ENCODE measurements around the gene TOLLIP.
"Not testable (repeated sequence)": the region's sequence is repeated elsewhere in the genome, so short reads cannot be mapped to it uniquely, and the experiment has no call there.

DNA sequence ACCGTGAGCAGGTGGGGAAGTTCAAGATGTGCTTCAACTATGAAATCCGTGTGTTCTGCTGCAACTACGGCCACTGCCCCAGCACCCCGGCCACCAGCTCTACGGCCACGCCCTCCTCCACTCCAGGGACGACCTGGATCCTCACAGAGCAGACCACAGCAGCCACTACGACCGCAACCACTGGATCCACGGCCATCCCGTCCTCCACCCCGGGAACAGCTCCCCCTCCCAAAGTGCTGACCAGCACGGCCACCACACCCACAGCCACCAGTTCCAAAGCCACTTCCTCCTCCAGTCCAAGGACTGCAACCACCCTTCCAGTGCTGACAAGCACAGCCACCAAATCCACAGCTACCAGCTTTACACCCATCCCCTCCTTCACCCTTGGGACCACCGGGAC is 63.7 kb downstream of the TOLLIP start:
- not testable (repeated sequence) for TF ChIP-seq TAF1 (IDR thresholded peaks at IDR 0.05; ENCODE audit: low read depth, low read length); SP2 (IDR thresholded peaks at IDR 0.05; ENCODE audit: low read length); POLR2A (IDR thresholded peaks at IDR 0.05; ENCODE audit: control extremely low read depth in 1 of 2, low read depth in 2 of 2, low read length in 2 of 2); JUND (IDR thresholded peaks at IDR 0.05; ENCODE audit: low read length); EGR1 (IDR thresholded peaks at IDR 0.05; ENCODE audit: borderline replicate concordance, low read depth, low read length); KDM1A (IDR thresholded peaks at IDR 0.05; ENCODE audit: borderline replicate concordance, low read length); YY1 (IDR thresholded peaks at IDR 0.05; ENCODE audit: low read depth, low read length); EP300 (IDR thresholded peaks at IDR 0.05; ENCODE audit: borderline replicate concordance in 1 of 2, low read depth in 2 of 2, low read length in 2 of 2); RNF2 (IDR thresholded peaks at IDR 0.05; ENCODE audit: borderline replicate concordance, low read depth, low read length, missing control alignments, poor library complexity, severe bottlenecking); SP4 (IDR thresholded peaks at IDR 0.05; ENCODE audit: low read length); HDAC2 (IDR thresholded peaks at IDR 0.05; ENCODE audit: borderline replicate concordance in 1 of 2, low read depth in 2 of 2, low read length in 2 of 2)
- TF ChIP-seq, protein P1, sequence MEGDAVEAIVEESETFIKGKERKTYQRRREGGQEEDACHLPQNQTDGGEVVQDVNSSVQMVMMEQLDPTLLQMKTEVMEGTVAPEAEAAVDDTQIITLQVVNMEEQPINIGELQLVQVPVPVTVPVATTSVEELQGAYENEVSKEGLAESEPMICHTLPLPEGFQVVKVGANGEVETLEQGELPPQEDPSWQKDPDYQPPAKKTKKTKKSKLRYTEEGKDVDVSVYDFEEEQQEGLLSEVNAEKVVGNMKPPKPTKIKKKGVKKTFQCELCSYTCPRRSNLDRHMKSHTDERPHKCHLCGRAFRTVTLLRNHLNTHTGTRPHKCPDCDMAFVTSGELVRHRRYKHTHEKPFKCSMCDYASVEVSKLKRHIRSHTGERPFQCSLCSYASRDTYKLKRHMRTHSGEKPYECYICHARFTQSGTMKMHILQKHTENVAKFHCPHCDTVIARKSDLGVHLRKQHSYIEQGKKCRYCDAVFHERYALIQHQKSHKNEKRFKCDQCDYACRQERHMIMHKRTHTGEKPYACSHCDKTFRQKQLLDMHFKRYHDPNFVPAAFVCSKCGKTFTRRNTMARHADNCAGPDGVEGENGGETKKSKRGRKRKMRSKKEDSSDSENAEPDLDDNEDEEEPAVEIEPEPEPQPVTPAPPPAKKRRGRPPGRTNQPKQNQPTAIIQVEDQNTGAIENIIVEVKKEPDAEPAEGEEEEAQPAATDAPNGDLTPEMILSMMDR (IDR thresholded peaks at IDR 0.05; ENCODE audit: control extremely low read depth in 1 of 3, insufficient read depth in 1 of 3, low read depth in 1 of 3, low read length in 3 of 3) = not testable (repeated sequence)
- TF ChIP-seq, protein P2, sequence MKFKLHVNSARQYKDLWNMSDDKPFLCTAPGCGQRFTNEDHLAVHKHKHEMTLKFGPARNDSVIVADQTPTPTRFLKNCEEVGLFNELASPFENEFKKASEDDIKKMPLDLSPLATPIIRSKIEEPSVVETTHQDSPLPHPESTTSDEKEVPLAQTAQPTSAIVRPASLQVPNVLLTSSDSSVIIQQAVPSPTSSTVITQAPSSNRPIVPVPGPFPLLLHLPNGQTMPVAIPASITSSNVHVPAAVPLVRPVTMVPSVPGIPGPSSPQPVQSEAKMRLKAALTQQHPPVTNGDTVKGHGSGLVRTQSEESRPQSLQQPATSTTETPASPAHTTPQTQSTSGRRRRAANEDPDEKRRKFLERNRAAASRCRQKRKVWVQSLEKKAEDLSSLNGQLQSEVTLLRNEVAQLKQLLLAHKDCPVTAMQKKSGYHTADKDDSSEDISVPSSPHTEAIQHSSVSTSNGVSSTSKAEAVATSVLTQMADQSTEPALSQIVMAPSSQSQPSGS (IDR thresholded peaks at IDR 0.05; ENCODE audit: low read length) = not testable (repeated sequence)
- TF ChIP-seq, protein P3, sequence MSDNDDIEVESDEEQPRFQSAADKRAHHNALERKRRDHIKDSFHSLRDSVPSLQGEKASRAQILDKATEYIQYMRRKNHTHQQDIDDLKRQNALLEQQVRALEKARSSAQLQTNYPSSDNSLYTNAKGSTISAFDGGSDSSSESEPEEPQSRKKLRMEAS (IDR thresholded peaks at IDR 0.05) = not testable (repeated sequence)
